Measurements from ENCODE around the gene RBM20. TPM values are rescaled to one million over a fixed set of nuclear protein-coding genes. Genes with fewer than 3 reads are reported as not detected.
"Not testable (repeated sequence)": the region's sequence is repeated elsewhere in the genome, so short reads cannot be mapped to it uniquely, and the experiment has no call there.

Gene RBM20
- total RNA-seq, 2 experiments from 2014 or later: 0.06 to 0.17 TPM

DNA sequence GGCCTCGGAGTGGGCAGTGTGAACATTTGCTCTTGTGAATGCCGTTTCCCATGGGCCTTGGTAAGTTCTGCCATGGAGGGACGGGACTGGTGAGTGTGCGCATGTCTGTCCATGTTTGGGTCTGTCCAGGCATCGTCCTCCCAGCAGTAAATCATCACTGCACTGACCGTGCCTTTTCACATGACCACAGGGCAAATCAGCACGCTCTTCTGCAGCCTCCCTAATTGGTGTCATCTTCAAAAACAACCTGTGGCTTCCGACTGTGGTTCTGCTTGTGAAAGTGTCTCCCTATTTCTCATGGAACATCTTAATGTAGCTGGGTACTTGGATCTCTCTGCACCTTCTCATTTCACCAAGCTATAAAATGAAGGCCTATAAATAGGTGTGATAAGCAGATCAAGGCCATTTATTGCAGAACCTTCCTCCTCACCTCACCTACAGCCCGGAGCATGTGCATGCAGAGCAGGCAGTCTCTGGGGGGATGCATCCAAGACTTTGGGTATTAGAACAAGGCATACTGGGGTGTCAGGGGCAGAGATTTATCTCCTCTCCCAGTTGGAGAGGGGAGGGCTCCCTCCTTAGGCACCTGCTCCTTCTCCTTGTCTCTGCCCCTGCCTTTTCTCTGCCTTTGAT, 77.4 kb downstream of the RBM20 start:
- H3K27ac Mint-ChIP-seq: no peak overlapping the region
- no peaks in the 10 kb centered on the region for H3K9me3 Mint-ChIP-seq
- no peak for ATAC-seq (ENCODE audit: low read depth)
- POLR2A ChIA-PET: no interaction called here
- H3K36me3 Mint-ChIP-seq: no peaks in the 10 kb centered on the region
- H3K4me1 Mint-ChIP-seq: peaks cover 24% of the 10 kb centered on the region
- H3K27me3 Mint-ChIP-seq: peaks cover 1% of the 10 kb centered on the region
- no peak overlapping the region for H3K4me3 Mint-ChIP-seq
- DNase-seq: no peak

DNA sequence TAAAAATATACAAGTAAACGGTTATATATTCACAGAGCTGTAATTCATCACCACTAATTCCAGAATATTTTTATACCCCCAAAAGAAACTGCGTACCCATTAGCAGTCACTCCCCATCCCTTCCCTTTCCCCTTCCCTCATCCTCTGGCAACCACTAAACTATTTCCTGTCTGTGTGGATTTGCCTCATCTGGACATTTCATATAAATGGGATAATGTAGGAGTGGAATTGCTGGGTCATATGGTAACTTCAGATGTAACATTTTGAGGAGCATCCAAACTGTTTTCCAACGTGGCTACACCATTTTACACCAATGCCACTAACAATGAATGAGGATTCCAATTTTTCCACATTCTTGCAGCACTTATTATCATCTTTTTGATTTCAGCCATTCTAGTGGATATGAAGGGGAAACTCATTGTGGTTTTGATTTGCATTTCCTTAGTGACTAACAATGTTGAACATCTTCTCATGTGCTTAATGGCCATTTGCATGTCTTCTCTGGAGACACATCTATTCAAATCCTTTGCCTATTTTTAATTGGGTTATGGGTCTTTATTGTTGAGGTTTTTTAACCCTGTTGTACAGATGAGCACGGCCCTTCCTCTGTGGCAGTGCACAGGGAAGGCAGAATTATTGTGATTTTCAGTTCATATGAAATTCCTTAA, 79.2 kb downstream of the RBM20 start:
- H3K9me3 Mint-ChIP-seq: no peaks in the 10 kb centered on the region
- ATAC-seq (ENCODE audit: low read depth): no peak
- POLR2A ChIA-PET: no interaction called here
- peak overlapping the region; percentile 13 for H3K4me3 Mint-ChIP-seq
- no peaks in the 10 kb centered on the region for H3K36me3 Mint-ChIP-seq
- H3K4me1 Mint-ChIP-seq: peaks cover 24% of the 10 kb centered on the region
- peaks cover 1% of the 10 kb centered on the region for H3K27me3 Mint-ChIP-seq
- no peak for DNase-seq
- H3K27ac Mint-ChIP-seq: no peak overlapping the region

- no peaks in the 10 kb centered on the region for H3K9me3 Mint-ChIP-seq
Observed at GRCh38 chr10:110724116-110724921, 80.2 kb downstream of the RBM20 start.

DNA sequence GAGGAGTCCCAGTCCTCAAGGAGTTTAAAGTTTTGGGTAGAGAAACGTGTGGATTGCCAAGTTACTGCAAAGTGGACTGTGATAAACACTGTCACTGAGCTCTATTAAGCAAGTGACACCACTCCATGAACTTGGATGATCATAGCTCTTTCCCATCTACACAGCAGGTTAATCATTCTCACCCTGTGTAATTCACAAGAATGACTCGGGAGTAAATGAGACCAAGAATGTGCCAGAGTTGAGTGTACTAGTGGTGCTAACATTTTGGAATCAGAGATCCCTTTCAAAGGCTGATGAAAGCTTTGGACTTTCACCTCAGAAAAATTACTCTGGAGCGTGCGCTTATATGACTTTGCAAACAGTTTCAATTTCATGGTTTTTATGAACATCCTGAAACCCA, 80.8 kb downstream of the RBM20 start:
- DNase-seq (no peak), ATAC-seq (ENCODE audit: low read depth) (no peak)
- Mint-ChIP-seq H3K9me3 (no peaks in the 10 kb centered on the region), H3K27me3 (no peaks in the 10 kb centered on the region), H3K27ac (no peak overlapping the region), H3K36me3 (no peaks in the 10 kb centered on the region), H3K4me1 (peaks cover 24% of the 10 kb centered on the region), H3K4me3 (no peak overlapping the region)
- POLR2A ChIA-PET: no interaction called here

More at GRCh38 chr10:110724116-110724921, 80.2 kb downstream of the RBM20 start:
- Mint-ChIP-seq H3K27ac (peak overlapping the region; percentile 36), H3K27me3 (peaks cover 1% of the 10 kb centered on the region), H3K4me1 (peaks cover 24% of the 10 kb centered on the region), H3K36me3 (no peaks in the 10 kb centered on the region), H3K4me3 (peak overlapping the region; percentile 55)
- POLR2A ChIA-PET: no interaction called here
- DNase-seq (no peak), ATAC-seq (ENCODE audit: low read depth) (peak; percentile 39)

GRCh38 chr10:110725801-110726630, 81.9 kb downstream of the RBM20 start:
- no peaks in the 10 kb centered on the region for H3K36me3 Mint-ChIP-seq
- H3K4me3 Mint-ChIP-seq: no peak overlapping the region
- peaks cover 24% of the 10 kb centered on the region for H3K4me1 Mint-ChIP-seq
- POLR2A ChIA-PET: no interaction called here
- no peak overlapping the region for H3K27ac Mint-ChIP-seq
- ATAC-seq (ENCODE audit: low read depth): peak; percentile 22
- no peak for DNase-seq
- H3K27me3 Mint-ChIP-seq: peaks cover 2% of the 10 kb centered on the region
- H3K9me3 Mint-ChIP-seq: no peaks in the 10 kb centered on the region

DNA sequence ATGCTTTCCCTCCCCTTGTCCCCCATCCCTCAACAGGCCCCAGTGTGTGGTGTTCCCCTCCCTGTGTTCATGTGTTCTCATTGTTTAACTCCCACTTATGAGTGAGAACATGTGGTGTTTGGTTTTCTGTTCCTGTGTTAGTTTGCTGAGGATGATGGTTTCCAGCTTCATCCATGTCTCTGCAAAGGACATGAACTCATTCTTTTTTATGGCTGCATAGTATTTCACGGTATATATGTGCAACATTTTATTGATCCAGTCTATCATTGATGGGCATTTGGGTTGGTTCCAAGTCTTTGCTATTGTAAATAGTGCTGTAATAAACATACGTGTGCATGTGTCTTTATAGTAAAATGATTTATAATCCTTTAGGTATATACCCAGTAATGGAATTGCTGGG, 83.6 kb downstream of the RBM20 start:
- ATAC-seq (ENCODE audit: low read depth); H3K36me3 Mint-ChIP-seq; H3K27ac Mint-ChIP-seq; POLR2A ChIA-PET; DNase-seq; H3K9me3 Mint-ChIP-seq; H3K4me3 Mint-ChIP-seq: not testable (repeated sequence)
- Mint-ChIP-seq H3K27me3 (peaks cover 16% of the 10 kb centered on the region), H3K4me1 (peaks cover 24% of the 10 kb centered on the region)

DNA sequence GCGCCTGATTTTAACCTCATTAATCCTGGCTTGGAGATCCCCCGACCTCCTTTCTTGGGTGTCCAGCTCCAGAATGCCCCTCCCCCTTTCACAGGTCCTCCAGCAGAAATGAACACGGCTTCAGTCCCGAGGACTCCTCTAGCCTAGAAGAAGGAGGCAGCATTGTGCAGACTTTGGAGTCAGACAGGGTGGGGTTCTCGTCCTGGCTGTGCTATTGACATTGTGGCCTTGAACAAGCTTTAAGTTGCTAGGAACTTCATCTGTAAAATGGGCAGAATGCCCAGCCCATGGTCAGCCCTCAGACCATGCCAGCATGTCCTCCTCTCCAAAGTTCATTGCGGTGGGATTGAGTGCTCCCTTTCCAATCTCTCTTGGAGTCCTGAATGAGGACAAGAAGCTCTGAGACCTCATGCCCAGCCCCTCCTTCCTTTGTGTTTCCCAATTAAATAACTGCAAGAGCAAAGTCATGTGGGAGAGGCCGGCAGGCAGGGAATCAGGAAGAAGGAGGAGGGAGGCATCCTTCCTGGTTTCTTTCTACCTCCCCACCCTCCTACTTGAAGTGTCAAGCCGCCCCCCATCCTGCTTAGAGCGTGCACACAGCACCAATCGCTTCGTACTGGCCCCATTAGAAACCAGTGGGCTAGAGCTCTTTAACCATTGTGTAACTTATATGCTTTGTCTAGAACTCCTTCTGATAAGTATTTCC, 86.4 kb downstream of the RBM20 start:
- no peak overlapping the region for H3K4me3 Mint-ChIP-seq
- no peak overlapping the region for H3K27ac Mint-ChIP-seq
- POLR2A ChIA-PET: no interaction called here
- no peaks in the 10 kb centered on the region for H3K9me3 Mint-ChIP-seq
- no peaks in the 10 kb centered on the region for H3K36me3 Mint-ChIP-seq
- no peak for ATAC-seq (ENCODE audit: low read depth)
- DNase-seq: no peak
- peaks cover 35% of the 10 kb centered on the region for H3K27me3 Mint-ChIP-seq
- peaks cover 10% of the 10 kb centered on the region for H3K4me1 Mint-ChIP-seq

- no peak for DNase-seq
- ATAC-seq (ENCODE audit: low read depth): no peak
- no peaks in the 10 kb centered on the region for H3K9me3 Mint-ChIP-seq
- POLR2A ChIA-PET: no interaction called here
- H3K27me3 Mint-ChIP-seq: peaks cover 40% of the 10 kb centered on the region
- H3K4me3 Mint-ChIP-seq: no peak overlapping the region
- peaks cover 2% of the 10 kb centered on the region for H3K36me3 Mint-ChIP-seq
- no peak overlapping the region for H3K27ac Mint-ChIP-seq
- peaks cover 5% of the 10 kb centered on the region for H3K4me1 Mint-ChIP-seq
Observed at GRCh38 chr10:110733218-110733952, 89.2 kb downstream of the RBM20 start.

DNA sequence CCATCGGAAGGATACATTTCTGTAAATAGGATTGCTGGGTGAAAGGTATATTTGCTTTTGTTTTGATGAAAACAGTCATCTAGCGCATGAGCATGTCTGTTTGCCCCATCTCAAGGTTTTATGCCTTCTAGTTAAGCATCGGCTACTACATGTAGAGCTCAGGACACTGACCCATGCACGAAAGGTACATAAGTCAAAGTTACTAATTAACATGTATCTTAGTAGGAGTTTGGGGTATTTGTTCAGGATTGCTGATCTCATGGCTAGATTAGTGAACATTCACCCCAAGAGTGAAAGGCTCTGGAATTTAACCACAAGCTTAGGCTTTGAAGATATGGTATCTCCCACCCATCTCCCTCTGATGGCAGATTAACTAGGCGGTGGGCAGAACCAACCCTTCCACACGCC, 91.5 kb downstream of the RBM20 start:
- H3K27me3 Mint-ChIP-seq: peaks cover 40% of the 10 kb centered on the region
- H3K36me3 Mint-ChIP-seq: peaks cover 2% of the 10 kb centered on the region
- POLR2A ChIA-PET: no interaction called here
- peaks cover 9% of the 10 kb centered on the region for H3K4me1 Mint-ChIP-seq
- DNase-seq: no peak
- H3K9me3 Mint-ChIP-seq: no peaks in the 10 kb centered on the region
- no peak overlapping the region for H3K27ac Mint-ChIP-seq
- no peak overlapping the region for H3K4me3 Mint-ChIP-seq
- no peak for ATAC-seq (ENCODE audit: low read depth)

DNA sequence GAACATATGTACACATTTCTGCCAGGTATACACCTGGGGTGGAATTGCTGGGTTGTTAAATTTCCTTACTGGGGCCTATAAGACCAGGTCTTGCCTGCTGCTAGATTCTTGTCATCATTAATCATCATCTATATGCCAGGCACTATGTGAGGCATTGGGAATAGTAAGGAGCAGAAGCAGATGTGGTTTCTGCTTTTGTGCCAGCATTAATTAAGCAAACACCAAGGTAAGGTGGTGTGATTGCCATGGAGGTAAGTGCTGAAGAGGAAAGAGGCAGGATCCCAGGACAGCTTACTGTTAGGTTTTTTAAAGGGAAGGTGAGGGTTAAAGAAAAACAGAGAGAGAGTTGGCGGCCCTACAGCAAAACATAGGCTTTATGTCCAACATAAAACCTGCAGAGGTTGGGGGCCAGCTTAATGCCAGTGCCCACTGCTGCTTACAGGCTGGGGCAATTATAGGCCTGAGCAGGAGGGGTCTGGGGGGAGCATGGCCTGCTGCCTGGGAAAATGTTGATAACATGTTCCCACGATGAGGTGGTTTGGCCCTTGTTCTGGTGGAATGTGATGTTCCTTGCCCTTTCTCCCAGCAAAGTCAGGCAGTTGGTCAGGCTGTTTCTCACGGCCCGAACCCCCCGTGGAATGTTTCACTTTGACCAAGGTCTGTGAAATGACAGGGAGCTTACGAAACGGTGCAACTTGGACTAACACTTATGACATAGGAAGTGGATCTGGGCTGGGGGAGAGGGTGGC, 93.9 kb downstream of the RBM20 start:
- H3K36me3 Mint-ChIP-seq: peaks cover 2% of the 10 kb centered on the region
- no peaks in the 10 kb centered on the region for H3K9me3 Mint-ChIP-seq
- no peak overlapping the region for H3K4me3 Mint-ChIP-seq
- H3K27ac Mint-ChIP-seq: no peak overlapping the region
- DNase-seq (no peak), ATAC-seq (ENCODE audit: low read depth) (no peak)
- H3K4me1 Mint-ChIP-seq: peaks cover 25% of the 10 kb centered on the region
- POLR2A ChIA-PET: no interaction called here
- peaks cover 21% of the 10 kb centered on the region for H3K27me3 Mint-ChIP-seq

DNA sequence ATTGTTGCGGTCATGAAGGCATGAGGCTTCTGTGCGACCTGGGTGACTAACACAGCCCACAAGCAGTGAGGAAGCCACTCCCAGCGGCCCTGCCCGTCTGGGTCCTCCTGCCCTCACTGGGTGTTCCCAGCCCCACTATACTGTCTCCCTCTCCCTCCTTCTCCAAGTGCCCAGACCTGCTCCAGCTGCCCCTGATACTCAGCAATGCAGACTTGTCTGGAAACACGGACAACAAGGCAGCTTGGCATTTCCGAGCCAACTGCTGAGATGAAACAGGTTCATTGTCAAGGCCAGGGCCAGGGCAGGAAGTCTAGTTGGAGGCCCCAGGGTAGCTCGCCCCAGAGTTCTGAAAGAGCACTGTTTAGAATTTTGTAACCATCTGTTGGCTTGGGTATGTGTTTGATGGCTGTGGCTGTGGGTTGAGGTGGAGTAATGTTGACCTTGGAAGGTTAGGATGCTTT, 95.7 kb downstream of the RBM20 start:
- DNase-seq (no peak), ATAC-seq (ENCODE audit: low read depth) (peak; percentile 45)
- H3K9me3 Mint-ChIP-seq: no peaks in the 10 kb centered on the region
- POLR2A ChIA-PET: no interaction called here
- peaks cover 2% of the 10 kb centered on the region for H3K36me3 Mint-ChIP-seq
- H3K4me1 Mint-ChIP-seq: peaks cover 20% of the 10 kb centered on the region
- no peak overlapping the region for H3K27ac Mint-ChIP-seq
- no peak overlapping the region for H3K4me3 Mint-ChIP-seq
- H3K27me3 Mint-ChIP-seq: peaks cover 8% of the 10 kb centered on the region

GRCh38 chr10:110742801-110743200, 98.7 kb downstream of the RBM20 start:
- Mint-ChIP-seq H3K27me3 (no peaks in the 10 kb centered on the region), H3K4me1 (peaks cover 33% of the 10 kb centered on the region), H3K27ac (no peak overlapping the region), H3K4me3 (peak overlapping the region; percentile 53), H3K36me3 (no peaks in the 10 kb centered on the region), H3K9me3 (no peaks in the 10 kb centered on the region)
- no peak for DNase-seq
- POLR2A ChIA-PET: no interaction called here
- ATAC-seq (ENCODE audit: low read depth): no peak
